ENCODE results near the gene SRP68.

Gene SRP68

GRCh38 chr17:76000016-76000754, 72.1 kb downstream of the SRP68 start:
- H3K9ac ChIP-seq (ENCODE audit: low read depth, low read length) = no peak overlapping the region
- peaks cover 5% of the 10 kb centered on the region; the same call in 1 of the 2 replicates for H3K4me1 ChIP-seq (ENCODE audit: insufficient read depth, low read length)
- no peaks in the 10 kb centered on the region for H3K36me3 ChIP-seq (ENCODE audit: insufficient read depth, low read length)
- H3K9me3 ChIP-seq (ENCODE audit: control insufficient read depth, insufficient read depth, low read length) = no peaks in the 10 kb centered on the region

GRCh38 chr17:75998327-75998795, 74.0 kb downstream of the SRP68 start:
- H3K9ac ChIP-seq (ENCODE audit: low read depth, low read length) = no peak overlapping the region
- H3K4me1 ChIP-seq (ENCODE audit: insufficient read depth, low read length) = peaks cover 5% of the 10 kb centered on the region; the same call in 1 of the 2 replicates
- no peaks in the 10 kb centered on the region for H3K9me3 ChIP-seq (ENCODE audit: control insufficient read depth, insufficient read depth, low read length)
- H3K36me3 ChIP-seq (ENCODE audit: insufficient read depth, low read length) = no peaks in the 10 kb centered on the region

GRCh38 chr17:75996665-75997590, 75.4 kb downstream of the SRP68 start:
- H3K9me3 ChIP-seq (ENCODE audit: control insufficient read depth, insufficient read depth, low read length) = no peaks in the 10 kb centered on the region
- no peak overlapping the region for H3K9ac ChIP-seq (ENCODE audit: low read depth, low read length)
- peaks cover 5% of the 10 kb centered on the region; the same call in 1 of the 2 replicates for H3K4me1 ChIP-seq (ENCODE audit: insufficient read depth, low read length)
- no peaks in the 10 kb centered on the region for H3K36me3 ChIP-seq (ENCODE audit: insufficient read depth, low read length)

GRCh38 chr17:75995385-75995925, 76.9 kb downstream of the SRP68 start:
- Histone ChIP-seq H3K4me1 (ENCODE audit: insufficient read depth, low read length) (peaks cover 5% of the 10 kb centered on the region; the same call in 1 of the 2 replicates), H3K36me3 (ENCODE audit: insufficient read depth, low read length) (peaks cover 6% of the 10 kb centered on the region), H3K9ac (ENCODE audit: low read depth, low read length) (no peak overlapping the region)

DNA sequence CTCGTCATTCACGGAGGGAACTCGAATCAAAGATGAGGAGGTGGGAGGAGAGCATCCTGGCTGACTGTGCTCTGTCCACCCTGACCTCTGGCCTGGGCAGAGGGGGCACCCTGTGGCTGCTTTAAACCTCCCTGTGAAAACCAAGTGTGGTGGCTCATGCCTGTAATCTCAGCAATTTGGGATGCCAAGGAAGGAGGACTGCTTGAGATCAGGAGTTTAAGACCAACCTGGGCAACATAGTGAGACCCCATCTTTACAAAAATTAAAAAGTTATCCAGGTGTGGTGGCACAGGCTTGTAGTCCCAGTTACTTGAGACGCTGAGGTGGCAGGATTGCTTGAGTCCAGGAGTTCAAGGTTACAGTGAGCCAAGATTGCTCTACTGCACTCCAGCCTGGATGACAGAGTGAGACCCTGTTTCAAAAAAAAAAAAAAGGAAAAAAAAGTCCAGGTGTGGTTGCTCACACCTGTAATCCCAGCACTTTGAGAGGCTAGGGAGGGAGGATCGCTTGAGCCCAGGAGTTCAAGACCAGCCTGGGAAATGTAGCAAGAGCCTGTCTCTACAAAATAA, 77.4 kb downstream of the SRP68 start:
- H3K4me1 ChIP-seq (ENCODE audit: insufficient read depth, low read length) = peaks cover 5% of the 10 kb centered on the region; the same call in 1 of the 2 replicates
- no peak overlapping the region for H3K9ac ChIP-seq (ENCODE audit: low read depth, low read length)
- peaks cover 6% of the 10 kb centered on the region for H3K36me3 ChIP-seq (ENCODE audit: insufficient read depth, low read length)
- H3K9me3 ChIP-seq (ENCODE audit: control insufficient read depth, insufficient read depth, low read length) = no peaks in the 10 kb centered on the region

More at GRCh38 chr17:75995385-75995925, 76.9 kb downstream of the SRP68 start:
- H3K9me3 ChIP-seq (ENCODE audit: control insufficient read depth, insufficient read depth, low read length) = no peaks in the 10 kb centered on the region

DNA sequence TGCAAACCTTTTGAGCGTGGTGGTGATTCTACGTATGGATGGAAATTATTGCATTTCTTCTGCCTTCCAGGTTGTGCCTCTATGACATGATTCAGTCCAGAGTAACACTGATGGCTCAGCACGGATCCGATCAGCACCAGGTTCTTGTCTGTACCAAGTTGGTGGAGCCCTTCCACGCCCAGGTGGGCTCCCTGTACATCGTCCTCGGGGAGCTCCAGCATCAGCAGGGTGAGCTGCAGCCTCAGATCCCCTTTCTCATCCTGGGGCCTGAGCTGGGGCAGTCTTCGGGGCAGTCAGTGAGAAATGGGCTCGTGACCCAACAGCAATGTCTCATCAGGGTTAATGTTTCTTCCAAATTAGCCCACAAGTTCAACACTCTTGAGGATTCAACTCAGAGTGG, 80.9 kb downstream of the SRP68 start:
- Histone ChIP-seq H3K36me3 (ENCODE audit: insufficient read depth, low read length) (peaks cover 6% of the 10 kb centered on the region), H3K9me3 (ENCODE audit: control insufficient read depth, insufficient read depth, low read length) (no peaks in the 10 kb centered on the region), H3K4me1 (ENCODE audit: insufficient read depth, low read length) (no peaks in the 10 kb centered on the region), H3K9ac (ENCODE audit: low read depth, low read length) (no peak overlapping the region)
